Tibial nerve (tissue), 3 donors: ENCODE data around the gene MPRIP.

Experiments
- CTCF ChIP-seq, 5 experiments: fragments of 200-600 bp in 3 of 5; fragments of 450-650 bp in 2 of 5; sonication (generic) in 3 of 5; IDR thresholded peaks; one replicate each; pipeline ENCODE4 v1.5.1; 2016 to 2019; ENCODE audit warnings: antibody characterized with exemption in 5 of 5, mild to moderate bottlenecking in 3 of 5, moderate library complexity in 2 of 5
- POLR2A ChIP-seq, 2 donors: fragments of 450-650 bp; IDR thresholded peaks; one replicate each; pipeline ENCODE4 v1.6.1; 2017; ENCODE audit warnings: antibody characterized with exemption in 2 of 2, mild to moderate bottlenecking in 2 of 2, moderate library complexity in 2 of 2

DNA sequence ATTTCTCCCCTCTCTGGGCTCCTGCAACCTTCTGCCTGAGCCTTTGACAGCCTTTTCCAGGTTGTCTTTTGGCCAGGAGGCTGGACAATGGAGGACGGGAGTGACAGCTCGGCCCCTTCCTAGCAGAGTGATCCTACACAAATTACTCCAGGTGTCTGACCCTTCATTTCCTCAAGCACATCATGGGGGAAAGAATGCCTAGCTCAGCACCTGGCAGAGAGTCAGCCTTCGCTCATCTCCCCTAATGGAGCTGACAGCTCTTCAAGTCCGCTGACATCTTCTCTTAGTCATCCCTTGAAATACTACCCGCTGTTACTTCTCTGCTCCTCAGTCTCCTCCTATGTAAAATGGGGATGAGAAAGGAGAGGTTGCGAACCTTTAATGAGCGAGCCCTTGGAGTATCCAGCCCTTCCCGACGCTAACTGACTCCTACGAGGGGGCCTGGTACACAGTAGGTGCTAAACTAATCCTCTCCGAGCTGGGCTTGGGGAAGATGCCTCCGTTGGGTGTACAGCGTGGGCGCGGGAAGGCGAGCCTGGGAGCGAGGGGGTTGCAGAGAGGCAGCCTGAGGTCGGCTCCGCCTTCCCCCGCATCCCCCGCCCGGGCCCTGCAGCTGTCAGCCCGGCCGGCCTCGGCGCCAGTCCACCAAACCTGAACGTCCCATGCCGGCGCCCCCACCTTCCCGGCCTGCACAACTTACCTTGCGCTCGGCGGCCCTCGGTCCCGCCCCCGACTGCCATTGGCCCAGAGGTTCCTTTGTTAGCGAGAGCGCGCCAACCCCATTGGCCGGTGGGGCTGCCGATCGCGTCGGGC, 480 bp upstream of the MPRIP start:
- TF ChIP-seq CTCF (IDR thresholded peaks at IDR 0.05) (peak in 1 of 5 experiments; percentile 9), POLR2A (IDR thresholded peaks at IDR 0.05) (peak in 1 of 2 donors; percentile 76)
